Measurements from ENCODE around the gene NCAM2.

DNA sequence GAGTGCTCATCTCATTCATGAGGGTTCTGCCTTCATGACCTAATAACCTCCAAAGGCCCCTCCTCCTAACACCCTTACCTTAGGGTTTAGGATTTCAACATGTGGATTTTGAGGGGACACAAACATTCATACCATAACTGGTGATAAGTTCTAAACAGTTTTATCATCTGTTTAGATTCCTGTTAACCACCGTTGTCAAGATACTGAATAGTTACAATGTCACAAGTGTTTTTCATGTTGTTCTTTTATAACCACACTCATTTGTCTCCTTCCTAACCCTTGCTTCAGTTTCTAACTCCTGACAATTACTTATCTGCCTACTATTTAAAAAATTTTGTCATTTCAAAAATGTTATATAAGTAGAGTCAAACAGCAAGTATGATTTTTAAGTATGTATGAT, 86.0 kb downstream of the NCAM2 start:
- TF ChIP-seq, protein P1, sequence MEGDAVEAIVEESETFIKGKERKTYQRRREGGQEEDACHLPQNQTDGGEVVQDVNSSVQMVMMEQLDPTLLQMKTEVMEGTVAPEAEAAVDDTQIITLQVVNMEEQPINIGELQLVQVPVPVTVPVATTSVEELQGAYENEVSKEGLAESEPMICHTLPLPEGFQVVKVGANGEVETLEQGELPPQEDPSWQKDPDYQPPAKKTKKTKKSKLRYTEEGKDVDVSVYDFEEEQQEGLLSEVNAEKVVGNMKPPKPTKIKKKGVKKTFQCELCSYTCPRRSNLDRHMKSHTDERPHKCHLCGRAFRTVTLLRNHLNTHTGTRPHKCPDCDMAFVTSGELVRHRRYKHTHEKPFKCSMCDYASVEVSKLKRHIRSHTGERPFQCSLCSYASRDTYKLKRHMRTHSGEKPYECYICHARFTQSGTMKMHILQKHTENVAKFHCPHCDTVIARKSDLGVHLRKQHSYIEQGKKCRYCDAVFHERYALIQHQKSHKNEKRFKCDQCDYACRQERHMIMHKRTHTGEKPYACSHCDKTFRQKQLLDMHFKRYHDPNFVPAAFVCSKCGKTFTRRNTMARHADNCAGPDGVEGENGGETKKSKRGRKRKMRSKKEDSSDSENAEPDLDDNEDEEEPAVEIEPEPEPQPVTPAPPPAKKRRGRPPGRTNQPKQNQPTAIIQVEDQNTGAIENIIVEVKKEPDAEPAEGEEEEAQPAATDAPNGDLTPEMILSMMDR (IDR thresholded peaks at IDR 0.05), result no peak
- TF ChIP-seq POLR2A (IDR thresholded peaks at IDR 0.05), result no peak

Measured in thyroid gland (tissue), 4 donors.